SK-N-SH (cell line): ENCODE data around the gene TJAP1.

Experiments
- CTCF ChIP-seq: fragments of 200-600 bp; sonication (generic); IDR thresholded peaks from 2 replicates; pipeline ENCODE4 v1.6.1; 2017; ENCODE audit warnings: antibody characterized with exemption, mild to moderate bottlenecking, moderate library complexity
- MEF2A ChIP-seq: IDR thresholded peaks from 2 replicates; pipeline ENCODE4 v1.4.0; 2012; ENCODE audit warnings: low read depth, borderline replicate concordance
- POLR2AphosphoS5 ChIP-seq: IDR thresholded peaks from 2 replicates; pipeline ENCODE4 v1.6.1; 2012; ENCODE audit warnings: low read depth, low read length
- SMC3 ChIP-seq: IDR thresholded peaks from 2 replicates; pipeline ENCODE4 v1.6.1; 2012; ENCODE audit warnings: low read depth, low read length, improper control_type of control experiment

GRCh38 chr6:43469947-43470346 is 7.4 kb upstream of the TJAP1 start:
- TF ChIP-seq POLR2AphosphoS5 (no peak), SMC3 (no peak), CTCF (no peak), MEF2A (no peak)
